HCT116 (cell line): Measurements from ENCODE around the gene HABP2. TPM values are rescaled to one million over a fixed set of nuclear protein-coding genes. Genes with fewer than 3 reads are reported as not detected.

Experiments used
- ATAC-seq: fragments of 200-7000 bp; cut with Tn5 transposase; 2 replicates; pipeline ENCODE4 v1.9.1; 2020; ENCODE audit warnings: mild to moderate bottlenecking, moderate library complexity
- BruUV-seq: library from RNA; stranded (reverse); fragments of 400-500 nt; replicated peaks from 2 replicates; lab custom pipeline; 2021; lab: Mats Ljungman, UMichigan
- CTCF ChIA-PET: fragments of 300-600 bp; sonication (Branson Sonifier 250); formaldehyde crosslinking; loops from one replicate; lab custom pipeline; 2021; ENCODE audit warnings: antibody characterized with exemption; lab: Charles Lee
- POLR2A ChIA-PET: fragments of 300-600, 350-600 bp; sonication (Branson Sonifier 250); formaldehyde crosslinking; loops from one replicate; lab custom pipeline; 2021; ENCODE audit warnings: antibody characterized with exemption; lab: Charles Lee
- RAD21 ChIA-PET, 2 experiments: fragments of 300-600 bp; sonication (Branson Sonifier 250); formaldehyde crosslinking; loops; one replicate each; lab custom pipeline; 2023; ENCODE audit warnings: low total read pairs in 2 of 2; ENCODE audit not compliant: uncharacterized antibody in 2 of 2, unreplicated experiment in 2 of 2, low non-redundant PET in 1 of 2; lab: Charles Lee
- DNase-seq: peaks from one replicate; pipeline ENCODE4 v3.0.0-alpha.2; 2010; ENCODE audit warnings: low read depth, low spot score
- H2AFZ ChIP-seq: fragments of 200-600 bp; shearing (Covaris generic), sonication (generic); 2 replicates; pipeline ENCODE4 v1.6.1; 2017; ENCODE audit warnings: low read depth, mixed run types, mixed read lengths, antibody characterized with exemption, low read length; ENCODE audit not compliant: poor library complexity, severe bottlenecking
- H3K27ac ChIP-seq: 2 replicates; pipeline ENCODE4 v1.5.1; 2012; ENCODE audit warnings: low read depth, low read length
- H3K27me3 ChIP-seq: fragments of 200-600 bp; sonication (generic); 2 replicates; pipeline ENCODE4 v1.6.1; 2016; ENCODE audit warnings: mixed run types, low read length, mixed read lengths; ENCODE audit not compliant: insufficient read depth
- H3K36me3 ChIP-seq, 2 experiments: fragments of 200-500 bp in 1 of 2; fragments of 200-600 bp in 1 of 2; sonication (Bioruptor generic) in 1 of 2; sonication (generic) in 1 of 2; 2 replicates each; pipeline versions ENCODE4 v1.5.1 to v1.6.1; 2014 to 2016; ENCODE audit warnings: low read length in 2 of 2, inconsistent platforms in 1 of 2, mixed read lengths in 1 of 2, mixed run types in 1 of 2; ENCODE audit not compliant: insufficient read depth in 2 of 2, control insufficient read depth in 1 of 2
- H3K4me1 ChIP-seq, 2 experiments: fragments of 200-600 bp in 1 of 2; sonication (generic) in 1 of 2; 2 replicates each; pipeline versions ENCODE4 v1.5.1 to v1.6.1; 2012 to 2017; ENCODE audit warnings: low read length in 2 of 2, inconsistent platforms in 1 of 2, mild to moderate bottlenecking in 1 of 2, mixed read lengths in 1 of 2, mixed run types in 1 of 2, moderate library complexity in 1 of 2; ENCODE audit not compliant: insufficient read depth in 2 of 2, control insufficient read depth in 1 of 2
- H3K4me2 ChIP-seq: fragments of 200-600 bp; sonication (generic); 2 replicates; pipeline ENCODE4 v1.6.1; 2017; ENCODE audit warnings: mixed run types, low read length, mixed read lengths
- H3K4me3 ChIP-seq, 2 experiments: fragments of 200-600 bp in 1 of 2; sonication (generic) in 1 of 2; replicated peaks in 1 of 2; 2 replicates each; pipeline ENCODE4 v1.5.1; 2011 to 2016; ENCODE audit warnings: low read length in 2 of 2, control low read depth in 1 of 2, low read depth in 1 of 2, mild to moderate bottlenecking in 1 of 2, mixed read lengths in 1 of 2, mixed run types in 1 of 2
- H3K79me2 ChIP-seq: fragments of 200-600 bp; sonication (generic); 2 replicates; pipeline ENCODE4 v1.6.1; 2017; ENCODE audit warnings: mild to moderate bottlenecking, mixed run types, low read length, moderate library complexity, mixed read lengths; ENCODE audit not compliant: insufficient read depth
- H3K9ac ChIP-seq: fragments of 200-600 bp; sonication (generic); 2 replicates; pipeline ENCODE4 v1.6.1; 2016; ENCODE audit warnings: low read length, mixed read lengths
- H3K9me2 ChIP-seq: fragments of 200-600 bp; sonication (generic), shearing (Covaris generic); 2 replicates; pipeline ENCODE4 v1.6.1; 2017; ENCODE audit warnings: mixed run types, mild to moderate bottlenecking, moderate library complexity; ENCODE audit not compliant: insufficient read depth
- H3K9me3 ChIP-seq, 2 experiments: fragments of 200-500 bp in 1 of 2; fragments of 200-600 bp in 1 of 2; sonication (Bioruptor generic) in 1 of 2; sonication (generic) in 1 of 2; 2 replicates each; pipeline ENCODE4 v1.6.1; 2014 to 2017; ENCODE audit warnings: low read length in 2 of 2, mixed read lengths in 2 of 2, inconsistent platforms in 1 of 2, low read depth in 1 of 2, mild to moderate bottlenecking in 1 of 2, mixed run types in 1 of 2, moderate library complexity in 1 of 2; ENCODE audit not compliant: control insufficient read depth in 1 of 2, insufficient read depth in 1 of 2
- H4K20me1 ChIP-seq: fragments of 200-600 bp; sonication (generic), shearing (Covaris generic); 2 replicates; pipeline ENCODE4 v1.6.1; 2017; ENCODE audit warnings: mixed run types, mild to moderate bottlenecking, moderate library complexity; ENCODE audit not compliant: insufficient read depth
- ATF3 ChIP-seq: IDR thresholded peaks from 2 replicates; pipeline ENCODE4 v1.6.1; 2012
- CBX3 ChIP-seq: IDR thresholded peaks from 2 replicates; pipeline ENCODE4 v1.6.1; 2012; ENCODE audit warnings: low read depth
- EGR1 ChIP-seq: IDR thresholded peaks from 2 replicates; pipeline ENCODE4 v1.6.1; 2012; ENCODE audit warnings: low read depth
- ELF1 ChIP-seq: IDR thresholded peaks from 2 replicates; pipeline ENCODE4 v1.6.1; 2012; ENCODE audit warnings: low read depth, borderline replicate concordance
- EZH2 ChIP-seq: fragments of 200-600 bp; sonication (generic); IDR thresholded peaks from 2 replicates; pipeline ENCODE4 v1.6.1; 2017; ENCODE audit warnings: antibody characterized with exemption, mixed run types
- EZH2phosphoT487 ChIP-seq: fragments of 200-600 bp; IDR thresholded peaks from 2 replicates; pipeline ENCODE4 v1.6.1; 2018; ENCODE audit warnings: antibody characterized with exemption, borderline replicate concordance
- FOSL1 ChIP-seq: IDR thresholded peaks from 2 replicates; pipeline ENCODE4 v1.6.1; 2012; ENCODE audit warnings: low read depth
- JUND ChIP-seq: IDR thresholded peaks from 2 replicates; pipeline ENCODE4 v1.6.1; 2012
- POLR2A ChIP-seq: IDR thresholded peaks from 2 replicates; pipeline ENCODE4 v1.7.0; 2011; ENCODE audit warnings: borderline replicate concordance; ENCODE audit not compliant: insufficient read depth, insufficient read length; ENCODE audit errors: extremely low read depth
- RAD21 ChIP-seq: IDR thresholded peaks from 2 replicates; pipeline ENCODE4 v1.6.1; 2012; ENCODE audit warnings: low read depth, mild to moderate bottlenecking
- SIN3A ChIP-seq: IDR thresholded peaks from 2 replicates; pipeline ENCODE4 v1.6.1; 2012; ENCODE audit warnings: low read depth
- SP1 ChIP-seq: IDR thresholded peaks from 2 replicates; pipeline ENCODE4 v1.6.1; 2012; ENCODE audit warnings: low read depth
- SRF ChIP-seq: IDR thresholded peaks from 2 replicates; pipeline ENCODE4 v1.6.1; 2012; ENCODE audit warnings: low read depth
- ZNF274 ChIP-seq: fragments of 200-500 bp; sonication (Bioruptor generic); IDR thresholded peaks from 2 replicates; pipeline ENCODE4 v1.6.1; 2014; ENCODE audit warnings: mild to moderate bottlenecking, low read depth, low read length, inconsistent platforms
- intact Hi-C: fragments of 100-400 bp; cut with micrococcal nuclease; formaldehyde crosslinking; loops from 2 replicates; pipeline ENCODE4 v1.10.0; 2022
- total RNA-seq: library from RNA; stranded (reverse); gene quantifications from one replicate; pipeline ENCODE4 v1.2.1, GENCODE V29; 2021; ENCODE audit not compliant: unreplicated experiment
- TF ChIP-seq, protein P1 (sequence below), 3 experiments: fragments of 200-600 bp in 1 of 3; sonication (generic) in 1 of 3; IDR thresholded peaks in 2 of 3; conservative IDR thresholded peaks in 1 of 3; 2 replicates each; pipeline ENCODE4 v1.5.1; 2012 to 2017; ENCODE audit warnings: low read depth in 2 of 3, low read length in 2 of 3, antibody characterized with exemption in 1 of 3, borderline replicate concordance in 1 of 3, control low read depth in 1 of 3, mild to moderate bottlenecking in 1 of 3, mixed read lengths in 1 of 3, mixed run types in 1 of 3, moderate library complexity in 1 of 3; ENCODE audit not compliant: insufficient read depth in 1 of 3

Gene HABP2
- total RNA-seq, 1 experiment from 2014 or later: 0.20 TPM

DNA sequence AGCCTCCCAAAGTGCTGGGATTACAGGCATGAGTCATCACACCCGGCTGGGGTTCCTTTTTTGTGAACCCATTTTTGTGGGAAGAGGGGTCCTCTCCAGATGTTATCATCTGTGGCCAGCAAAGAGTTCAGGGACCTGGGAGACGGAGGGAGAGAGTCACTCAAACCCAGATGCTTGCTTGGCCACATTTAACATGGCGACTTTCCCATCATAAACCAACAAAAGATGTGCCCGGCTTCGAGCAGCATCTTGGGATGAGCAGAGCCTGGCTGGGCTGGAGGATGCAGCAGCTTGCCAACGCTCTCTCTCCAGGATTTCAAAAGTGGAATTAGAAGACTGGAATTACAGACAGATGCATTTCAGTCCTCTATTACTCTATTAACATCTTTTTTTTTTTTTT, 19.1 kb upstream of the HABP2 start:
- RAD21 ChIA-PET: no interaction called here
- POLR2A ChIA-PET: no interaction called here
- no peaks in the 10 kb centered on the region for H3K9me2 ChIP-seq
- H3K4me2 ChIP-seq: no peak overlapping the region
- no peaks in the 10 kb centered on the region for H3K36me3 ChIP-seq
- 0 out of 2 replicates have a peak, but pooled peaks cover 6% of the 10 kb centered on the region for H3K27me3 ChIP-seq
- ATAC-seq: no peak
- H3K4me1 ChIP-seq: no peaks in the 10 kb centered on the region
- no peak overlapping the region for H3K9ac ChIP-seq
- CTCF ChIA-PET: no interaction called here
- no peak overlapping the region for H3K4me3 ChIP-seq
- no peaks in the 10 kb centered on the region for H3K79me2 ChIP-seq
- no TSS peak for BruUV-seq
- DNase-seq: no peak
- H3K27ac ChIP-seq: no peak overlapping the region
- H3K9me3 ChIP-seq: no peaks in the 10 kb centered on the region
- intact Hi-C loops: no loop called here
- H4K20me1 ChIP-seq: no peaks in the 10 kb centered on the region
- no peak for TF ChIP-seq POLR2A
- no peak for TF ChIP-seq JUND
- no peak for TF ChIP-seq EZH2
- TF ChIP-seq SRF: no peak
- TF ChIP-seq EGR1: no peak
- no peak for TF ChIP-seq RAD21
- no peak for TF ChIP-seq FOSL1
- no peak for TF ChIP-seq ATF3
- TF ChIP-seq, protein P1, sequence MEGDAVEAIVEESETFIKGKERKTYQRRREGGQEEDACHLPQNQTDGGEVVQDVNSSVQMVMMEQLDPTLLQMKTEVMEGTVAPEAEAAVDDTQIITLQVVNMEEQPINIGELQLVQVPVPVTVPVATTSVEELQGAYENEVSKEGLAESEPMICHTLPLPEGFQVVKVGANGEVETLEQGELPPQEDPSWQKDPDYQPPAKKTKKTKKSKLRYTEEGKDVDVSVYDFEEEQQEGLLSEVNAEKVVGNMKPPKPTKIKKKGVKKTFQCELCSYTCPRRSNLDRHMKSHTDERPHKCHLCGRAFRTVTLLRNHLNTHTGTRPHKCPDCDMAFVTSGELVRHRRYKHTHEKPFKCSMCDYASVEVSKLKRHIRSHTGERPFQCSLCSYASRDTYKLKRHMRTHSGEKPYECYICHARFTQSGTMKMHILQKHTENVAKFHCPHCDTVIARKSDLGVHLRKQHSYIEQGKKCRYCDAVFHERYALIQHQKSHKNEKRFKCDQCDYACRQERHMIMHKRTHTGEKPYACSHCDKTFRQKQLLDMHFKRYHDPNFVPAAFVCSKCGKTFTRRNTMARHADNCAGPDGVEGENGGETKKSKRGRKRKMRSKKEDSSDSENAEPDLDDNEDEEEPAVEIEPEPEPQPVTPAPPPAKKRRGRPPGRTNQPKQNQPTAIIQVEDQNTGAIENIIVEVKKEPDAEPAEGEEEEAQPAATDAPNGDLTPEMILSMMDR (IDR thresholded peaks at IDR 0.05 in 2 of 3, conservative IDR thresholded peaks at IDR 0.05 in 1 of 3; ENCODE audit: borderline replicate concordance in 1 of 3, insufficient read depth in 1 of 3, low read depth in 2 of 3, low read length in 2 of 3): no peak
- TF ChIP-seq ZNF274: no peak
- no peak for TF ChIP-seq SP1
- no peak for TF ChIP-seq EZH2phosphoT487
- no peak for TF ChIP-seq SIN3A
- no peak for TF ChIP-seq CBX3
- no peak for TF ChIP-seq ELF1
- H2AFZ ChIP-seq: no peak overlapping the region
